ENCODE data around the gene ZBED3.
A peak's percentile ranks its signal among the peaks of the same experiment; 100 is the strongest.

Gene ZBED3

DNA sequence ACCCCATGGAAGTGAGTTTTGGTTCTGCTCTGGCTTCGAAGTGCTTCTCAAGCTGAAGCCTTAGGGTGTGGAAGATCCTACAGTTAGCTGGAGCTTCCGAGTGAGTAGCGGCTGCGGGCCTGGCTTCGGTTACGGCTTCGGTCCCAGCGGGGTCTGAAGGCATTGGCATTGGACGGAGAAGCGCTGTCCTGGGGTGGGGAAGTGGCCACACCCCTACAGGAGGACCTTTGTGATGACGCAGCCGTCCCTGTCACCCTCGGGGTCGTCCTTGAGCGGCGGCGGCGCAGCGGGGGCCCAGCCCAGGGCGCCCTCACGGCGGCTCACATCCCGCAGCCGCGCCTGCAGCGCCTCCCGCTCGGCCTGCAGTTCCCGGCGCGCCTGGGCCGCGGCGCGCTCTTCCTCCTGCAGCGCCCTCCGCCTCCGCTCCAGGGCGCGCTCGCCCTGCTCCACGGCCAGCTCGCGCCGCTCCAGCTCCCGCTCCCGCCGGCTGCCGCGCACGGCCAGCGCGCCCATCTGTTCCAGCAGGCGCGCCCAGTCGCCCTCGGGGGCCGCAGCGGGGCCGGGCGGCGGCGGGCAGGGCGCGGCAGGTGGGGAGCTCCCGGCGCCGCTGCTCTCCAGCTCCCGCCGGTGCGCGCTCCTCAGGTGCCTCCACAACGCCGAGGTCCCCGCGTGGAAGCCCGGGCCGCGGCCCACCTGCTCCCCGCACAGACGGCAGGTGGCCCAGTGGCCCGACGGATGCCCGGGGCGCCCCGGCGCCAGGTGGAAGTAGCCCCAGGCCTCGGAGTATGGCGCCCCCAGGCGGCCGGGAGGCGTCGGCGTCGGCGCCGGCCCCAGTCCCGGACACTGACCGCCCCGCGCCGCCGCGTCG, 9.9 kb downstream of the ZBED3 start:
- no peak for DNase-seq

DNA sequence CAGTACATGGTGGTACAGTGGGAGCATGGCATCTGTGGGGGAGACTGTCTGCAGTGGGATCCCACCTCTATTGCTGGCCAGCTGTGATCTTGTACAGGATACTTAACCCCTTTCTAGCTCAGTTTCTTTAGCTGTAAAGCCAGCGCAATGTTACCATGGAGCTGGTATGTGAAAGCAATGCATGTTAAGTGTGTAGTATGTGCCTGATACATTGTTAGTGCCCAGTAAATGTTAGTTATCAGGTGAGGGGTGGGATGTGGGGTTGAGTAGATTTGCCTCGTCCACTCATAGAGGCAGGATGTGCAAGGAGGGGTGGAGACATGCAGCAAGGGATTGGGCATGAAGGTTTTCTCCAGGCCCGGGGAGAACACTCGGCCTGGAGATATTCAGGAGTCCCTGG, 12.3 kb downstream of the ZBED3 start:
- DNase-seq, result no peak

DNA sequence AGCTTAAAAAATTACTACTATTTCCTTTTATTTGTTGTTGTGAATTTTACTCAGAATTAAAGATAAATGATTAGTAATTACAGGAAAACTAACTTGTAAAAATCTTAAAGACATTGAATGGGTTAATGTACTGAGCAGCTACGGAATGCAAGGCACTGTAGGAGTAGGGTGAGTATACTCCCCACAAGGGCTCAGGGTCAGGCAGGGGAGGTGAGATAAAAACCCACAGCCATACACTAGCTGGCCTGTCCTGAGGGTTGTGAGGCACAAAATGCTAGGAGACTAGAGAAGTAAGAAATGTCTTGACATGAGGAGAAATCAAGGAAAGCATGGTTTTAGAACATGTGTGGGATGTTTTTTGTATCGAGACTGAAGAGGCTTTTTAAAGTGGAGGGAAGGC, 13.4 kb downstream of the ZBED3 start:
- DNase-seq, result no peak

DNA sequence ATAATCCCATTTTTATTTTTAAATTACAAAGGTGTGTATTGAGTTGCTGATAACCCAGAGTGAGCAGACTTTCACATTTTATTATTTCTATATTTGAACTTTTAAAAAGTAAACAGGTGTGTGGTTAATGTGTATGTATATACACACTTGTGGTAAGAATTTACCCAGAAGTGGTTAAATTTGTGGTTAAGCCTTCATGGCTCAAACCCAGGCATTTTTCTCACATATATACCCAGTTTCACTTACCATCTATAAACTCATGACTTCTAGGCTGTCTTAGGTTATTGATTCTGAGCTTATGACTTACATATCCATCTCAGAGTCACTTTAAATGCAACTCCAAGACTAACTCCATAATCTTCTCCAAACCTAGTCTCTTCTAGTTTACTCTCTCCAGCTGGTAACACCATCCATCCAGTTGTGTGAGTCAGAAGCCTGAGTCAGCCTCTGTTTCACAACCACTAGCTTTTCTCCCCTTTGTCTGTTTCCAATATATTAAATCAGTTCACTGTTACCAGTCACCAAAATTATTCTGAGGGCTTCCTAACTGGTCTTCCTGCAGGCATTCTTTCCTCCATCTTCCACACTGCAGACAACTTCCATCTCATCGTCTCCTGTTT, 20.2 kb downstream of the ZBED3 start:
- no peak for DNase-seq

DNA sequence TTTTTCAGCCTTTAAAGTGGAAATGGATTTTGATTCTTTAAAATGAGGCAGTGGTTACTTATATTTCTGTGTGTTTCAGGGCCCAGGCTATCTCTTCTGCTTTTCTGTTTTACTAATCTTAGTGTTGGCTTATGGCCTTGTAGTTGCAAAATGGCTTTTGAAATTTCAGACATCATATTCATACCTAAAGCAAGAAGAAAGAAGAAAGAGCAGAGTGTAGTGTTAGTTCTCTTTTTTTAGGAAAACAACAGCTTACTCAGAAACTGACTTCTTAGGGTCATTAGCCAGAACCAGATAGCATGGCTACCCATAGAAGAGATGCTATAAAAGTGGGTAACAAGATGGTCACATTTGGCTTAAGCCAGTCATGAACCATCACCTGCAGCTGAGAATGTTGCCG, 20.9 kb downstream of the ZBED3 start:
- DNase-seq, result no peak

DNA sequence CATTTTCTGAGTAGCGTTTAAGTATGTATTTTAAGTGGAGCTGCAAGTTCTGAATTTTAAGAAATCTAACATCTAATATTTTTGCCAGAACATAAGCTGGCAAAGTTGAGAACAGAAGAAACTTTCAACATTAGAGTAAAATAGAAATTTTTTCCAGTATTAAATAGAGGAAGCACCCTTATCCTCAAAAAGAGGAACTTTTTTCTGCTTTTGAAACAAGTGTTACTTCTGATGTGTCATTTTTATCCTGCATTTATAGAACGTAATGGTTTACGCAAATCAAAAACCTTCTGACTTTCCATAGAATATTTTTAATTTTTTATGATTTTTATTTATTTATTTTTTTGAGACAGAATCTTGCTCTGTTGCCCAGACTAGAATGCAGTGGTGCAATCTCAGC, 21.8 kb downstream of the ZBED3 start:
- no peak for DNase-seq

DNA sequence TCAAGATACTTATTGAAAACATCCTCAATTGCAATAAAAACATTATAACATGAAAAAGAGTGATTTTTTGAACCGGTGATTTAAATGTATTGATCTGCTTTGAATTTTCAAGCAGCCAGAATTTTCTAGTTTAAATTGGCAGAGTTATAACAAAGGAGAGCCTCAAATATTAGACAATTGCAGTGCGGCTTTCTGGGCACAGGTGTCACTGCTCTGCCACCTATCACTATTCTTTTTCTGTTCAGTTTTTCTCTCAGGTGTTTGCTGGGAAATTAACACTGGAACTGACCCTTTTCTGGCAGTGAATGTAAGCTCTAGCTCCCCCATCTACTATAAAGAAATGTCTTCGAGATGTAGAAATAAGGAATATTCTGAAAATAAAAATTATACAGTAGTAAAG, 23.0 kb downstream of the ZBED3 start:
- no peak for DNase-seq

DNA sequence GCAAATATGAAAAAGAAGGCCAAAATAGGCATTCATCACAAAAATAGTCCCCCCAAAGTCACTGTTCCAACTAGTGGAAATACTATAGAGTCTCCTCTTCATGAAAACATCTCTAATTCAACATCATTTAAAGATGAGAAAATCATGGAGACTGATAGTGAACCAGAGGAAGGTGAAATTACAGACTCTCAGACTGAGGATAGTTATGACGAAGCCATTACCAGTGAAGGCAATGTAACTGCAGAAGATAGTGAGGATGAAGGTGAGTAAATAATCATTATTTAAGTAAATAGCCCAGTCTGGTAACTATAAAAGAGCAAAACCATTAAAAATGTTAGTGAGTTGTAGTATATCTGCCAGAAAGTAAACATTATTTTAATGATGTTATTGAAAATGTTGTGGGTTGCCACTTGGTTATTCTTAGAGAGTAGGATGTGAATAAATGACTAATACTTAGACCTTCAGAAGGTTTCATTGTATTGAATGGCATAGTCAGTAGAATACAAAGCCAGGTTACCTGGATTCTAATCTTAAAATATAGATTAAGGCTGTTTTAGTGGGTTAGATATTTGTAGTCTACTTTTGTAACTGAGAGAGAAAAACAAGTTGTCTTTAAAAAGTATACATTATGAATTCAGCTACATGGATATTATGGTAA, 40.5 kb downstream of the ZBED3 start:
- no peak for DNase-seq

DNA sequence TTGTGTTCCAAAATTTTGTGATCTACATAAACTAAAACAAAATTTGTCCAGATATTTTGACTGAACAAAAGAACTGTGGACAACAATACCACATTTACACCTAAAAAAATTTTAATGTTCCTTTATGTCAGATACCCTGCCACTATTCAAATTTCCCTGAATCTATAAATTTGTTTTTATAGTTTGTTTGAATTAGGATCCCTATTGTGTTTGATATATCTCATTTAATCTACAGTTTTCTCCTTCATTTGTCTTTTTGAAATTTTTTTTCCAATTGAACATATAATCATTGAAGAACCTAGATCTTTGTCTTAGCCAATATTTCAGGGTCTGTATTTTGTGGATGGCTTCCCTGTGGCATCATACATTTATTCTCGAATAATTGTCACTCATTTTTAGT, 51.1 kb downstream of the ZBED3 start:
- DNase-seq, result no peak

DNA sequence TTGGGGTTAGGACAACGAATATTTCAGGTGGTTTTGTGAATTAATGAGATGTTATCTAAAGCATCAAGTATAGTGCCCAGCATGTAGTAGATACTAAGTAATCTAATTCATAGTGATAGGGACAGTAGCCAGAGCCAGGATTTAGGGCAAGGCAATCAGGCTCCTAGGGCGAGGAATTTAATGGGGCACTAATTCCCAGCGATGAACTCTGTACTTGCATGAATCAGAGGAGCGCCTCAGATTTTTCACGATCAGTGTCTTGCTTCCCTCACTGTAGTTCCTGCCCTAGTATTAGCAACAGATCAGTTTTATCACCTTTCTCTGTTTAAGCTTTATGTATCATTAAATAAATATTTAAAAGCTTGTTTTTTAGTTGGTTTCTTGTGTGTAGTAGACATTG, 53.7 kb downstream of the ZBED3 start:
- DNase-seq, result no peak

DNA sequence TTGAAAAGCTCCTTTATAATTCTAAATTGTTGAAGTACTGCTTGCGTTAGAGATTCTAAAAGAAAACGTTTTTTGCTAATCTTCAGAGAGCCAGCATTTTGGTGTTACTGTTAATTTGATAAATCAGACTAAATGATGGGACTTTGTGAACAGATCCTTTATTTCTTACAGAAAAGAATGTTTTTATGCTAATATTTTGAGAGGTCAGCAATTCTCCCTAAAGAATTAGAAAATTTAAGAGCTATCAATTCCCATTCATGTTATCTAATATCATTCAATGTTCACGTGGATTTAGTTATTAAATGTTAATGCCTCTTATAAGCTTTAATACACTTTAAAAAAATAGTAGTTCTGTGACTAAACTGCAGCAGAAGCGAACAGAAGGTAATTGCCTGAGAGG, 54.5 kb downstream of the ZBED3 start:
- no peak for DNase-seq

DNA sequence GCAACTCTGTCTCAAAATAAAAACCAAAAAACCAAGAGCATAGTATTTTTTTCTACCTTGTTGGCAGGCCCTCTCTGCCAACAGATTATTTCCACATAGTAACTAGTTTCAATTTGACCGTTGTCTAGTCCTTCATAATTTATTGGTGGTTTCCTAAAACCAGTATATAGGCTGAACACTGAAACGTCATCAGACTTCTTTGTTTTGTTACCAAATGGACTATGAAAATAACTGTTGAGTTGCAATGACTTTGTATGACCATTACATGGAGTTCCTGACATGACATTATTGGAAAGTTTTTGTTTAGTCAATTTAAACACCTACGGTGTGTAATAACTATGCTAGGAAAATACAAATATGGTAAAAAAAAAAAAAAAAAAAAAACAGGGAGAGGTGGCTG, 55.2 kb downstream of the ZBED3 start:
- no peak for DNase-seq

DNA sequence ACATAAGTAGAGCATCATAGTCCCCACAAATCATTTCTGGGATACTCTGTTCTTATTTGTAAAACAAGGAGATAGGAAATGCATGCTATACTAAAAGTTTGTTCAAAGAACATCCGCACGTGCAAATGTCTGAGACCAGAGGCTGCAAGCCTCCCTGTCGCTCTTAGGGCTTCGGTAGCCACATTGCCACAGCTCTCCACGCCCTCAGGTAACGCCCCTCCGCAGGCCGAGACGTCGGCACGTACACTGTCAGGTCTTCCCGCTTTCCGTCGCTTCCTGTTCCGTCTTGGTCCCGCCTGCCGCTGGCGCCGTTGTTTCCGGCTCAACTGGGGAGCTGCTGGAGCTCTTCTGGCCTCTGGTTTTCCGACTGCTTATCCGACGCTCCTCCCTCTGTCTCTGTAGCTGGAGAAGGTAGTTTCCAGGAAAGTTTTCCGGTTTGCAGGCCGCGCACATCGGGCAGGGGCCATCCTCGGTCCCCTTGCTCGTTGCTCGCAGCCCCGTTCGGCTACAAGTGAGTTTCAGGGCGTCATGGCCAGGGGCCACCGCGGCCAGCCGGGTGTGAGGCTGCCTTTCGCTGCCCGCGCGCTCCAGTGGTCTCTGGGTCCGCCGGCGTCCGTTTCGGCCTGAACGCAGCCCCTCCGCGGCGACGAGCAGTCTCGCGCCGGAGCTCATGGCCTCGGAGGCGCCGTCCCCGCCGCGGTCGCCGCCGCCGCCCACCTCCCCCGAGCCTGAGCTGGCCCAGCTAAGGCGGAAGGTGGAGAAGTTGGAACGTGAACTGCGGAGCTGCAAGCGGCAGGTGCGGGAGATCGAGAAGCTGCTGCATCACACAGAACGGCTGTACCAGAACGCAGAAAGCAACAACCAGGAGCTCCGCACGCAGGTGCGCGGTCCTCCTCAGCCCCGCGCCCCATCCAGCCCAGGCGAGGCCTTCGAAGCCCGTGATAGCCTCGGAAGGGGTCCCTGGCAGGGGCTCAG, 56.7 kb downstream of the ZBED3 start, which contains the start of gene AGGF1:
Gene AGGF1 (plus strand): TSS at position 308 of the 975 bp plus-strand sequence. CDS start 363 bp downstream, at position 671.
- DNase-seq, result peak; percentile 96

DNA sequence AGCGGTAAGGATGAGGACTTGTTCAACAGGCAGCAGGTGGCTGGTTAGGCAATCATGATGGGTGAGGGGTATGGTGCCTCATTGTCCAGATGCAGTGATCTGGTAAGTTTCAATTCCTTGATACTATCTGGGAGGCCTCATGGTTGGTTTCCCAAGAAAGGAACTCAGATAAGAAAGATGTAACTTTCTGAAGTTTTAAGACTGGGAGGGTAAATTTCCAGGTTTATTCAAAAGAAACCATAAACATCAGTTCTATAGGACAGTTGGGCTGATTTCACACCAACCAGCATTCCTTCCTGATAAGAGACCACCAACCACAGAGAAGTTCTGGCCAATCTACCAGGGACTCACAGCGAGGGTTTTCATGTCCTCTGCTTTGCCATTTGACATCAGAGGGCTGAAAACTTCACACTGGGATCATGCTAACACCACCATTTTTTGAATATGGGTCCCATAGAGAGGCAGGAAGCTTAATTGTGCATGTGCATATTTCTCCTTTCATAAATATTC, 57.7 kb downstream of the ZBED3 start:
- DNase-seq, result no peak

DNA sequence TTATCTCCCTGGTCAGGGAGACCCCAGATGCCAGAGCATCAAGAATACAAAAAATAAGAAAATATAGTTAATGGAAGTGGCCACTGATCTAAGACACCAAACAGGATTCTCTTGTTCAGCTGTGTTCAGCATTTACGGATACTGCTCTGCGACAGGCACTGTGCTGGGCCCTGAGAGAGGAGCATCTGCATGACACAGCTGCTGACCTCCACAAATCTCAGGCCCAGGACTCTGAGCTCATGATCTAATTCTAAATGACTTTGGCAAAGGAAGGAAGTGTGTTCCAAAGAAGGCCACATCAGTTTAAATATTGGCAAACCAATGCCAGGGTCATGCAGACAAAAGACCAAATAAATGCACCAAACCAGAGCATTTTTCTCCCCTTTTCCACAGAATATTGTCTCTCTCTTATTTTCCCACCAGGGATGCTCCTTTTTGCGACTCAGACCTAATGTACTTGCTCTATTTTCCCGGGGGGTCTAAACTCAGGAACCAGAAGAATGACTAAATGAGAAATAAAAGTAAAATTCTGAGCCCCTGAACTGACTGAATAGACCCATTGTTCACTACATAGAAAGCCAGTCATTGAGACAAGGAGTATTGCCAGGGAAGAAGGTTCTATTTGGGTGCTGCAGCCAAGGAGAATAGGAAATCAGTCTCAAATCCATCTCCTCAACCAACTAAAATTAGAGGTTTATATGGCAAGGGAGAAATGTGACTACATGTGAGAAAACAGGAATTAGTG, 58.3 kb downstream of the ZBED3 start:
- DNase-seq, result no peak

DNA sequence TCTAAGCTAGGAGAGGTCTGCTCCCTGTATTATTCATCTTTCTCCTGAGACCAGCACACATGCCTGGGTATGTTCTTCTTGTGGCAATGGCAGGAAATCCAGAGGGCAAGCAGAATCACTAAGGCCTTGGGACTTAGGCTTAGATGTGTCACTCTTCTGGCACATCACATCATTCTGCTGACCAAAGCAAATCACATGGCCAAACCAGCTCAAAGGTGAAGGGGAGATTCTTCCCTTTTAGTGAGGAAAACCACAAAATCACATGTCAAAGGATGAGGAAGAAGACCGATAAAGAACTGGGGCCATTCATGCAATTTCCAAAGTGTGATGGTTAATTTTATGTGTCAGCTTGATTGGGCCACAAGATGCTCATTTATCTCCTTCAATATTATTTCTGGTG, 62.6 kb downstream of the ZBED3 start:
- no peak for DNase-seq

DNA sequence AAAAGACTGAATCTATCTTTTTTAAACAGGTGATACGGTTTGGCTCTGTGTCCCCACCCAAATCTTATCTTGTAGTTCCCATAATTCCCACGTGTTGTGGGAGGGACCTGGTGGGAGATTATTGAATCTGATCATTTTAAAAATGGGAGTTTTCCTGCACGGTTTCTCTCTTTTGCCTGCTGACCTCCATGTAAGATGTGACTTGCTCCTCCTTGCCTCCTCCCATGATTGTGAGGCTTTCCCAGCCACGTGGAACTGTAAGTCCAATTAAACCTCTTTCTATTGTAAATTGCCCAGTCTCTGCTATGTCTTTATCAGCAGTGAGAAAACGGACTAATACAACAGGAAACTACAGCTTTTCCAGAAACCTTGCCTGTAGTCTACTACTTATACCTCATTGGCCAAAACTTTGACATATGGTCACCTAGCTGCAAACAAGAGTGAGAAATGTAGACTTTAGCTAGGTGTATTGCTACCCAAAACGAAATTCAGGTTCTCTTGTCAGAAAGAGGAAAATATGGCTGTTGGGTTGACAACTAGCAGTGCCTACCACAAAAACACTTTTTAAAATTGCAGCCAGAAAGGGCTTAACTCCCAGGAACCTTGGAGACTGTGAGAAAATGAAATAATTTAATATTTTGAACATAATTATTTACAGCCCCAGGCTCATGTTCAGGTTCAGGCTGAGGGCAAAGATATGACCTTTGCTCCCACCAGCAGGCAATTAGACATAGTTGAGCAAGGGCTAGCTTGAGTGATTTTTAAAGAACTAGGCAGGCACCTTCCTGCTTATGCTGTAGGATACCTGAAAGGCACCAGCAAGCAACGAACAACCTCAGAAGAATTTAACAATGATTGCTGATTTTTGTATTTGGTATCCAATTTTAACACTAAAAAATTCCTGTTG, 64.3 kb downstream of the ZBED3 start:
- no peak for DNase-seq
